Trophoblast cell (in vitro differentiated cells and primary cell): ENCODE measurements around the gene FNDC3A.
A peak's percentile ranks its signal among the peaks of the same experiment; 100 is the strongest.

Experiments used
- DNase-seq, 2 donors: peaks; one replicate each; pipeline ENCODE4 v3.0.0-alpha.2; 2016
- H2AFZ ChIP-seq: 2 replicates; pipeline ENCODE4 v1.6.1; 2013; ENCODE audit warnings: low read length, moderate library complexity, mild to moderate bottlenecking; ENCODE audit not compliant: insufficient read depth, poor library complexity
- H2AK5ac ChIP-seq: 2 replicates; pipeline ENCODE4 v1.6.1; 2013; ENCODE audit warnings: mild to moderate bottlenecking, low read length
- H2BK120ac ChIP-seq: 2 replicates; pipeline ENCODE4 v1.6.1; 2013; ENCODE audit warnings: low read length, mild to moderate bottlenecking, moderate library complexity; ENCODE audit not compliant: insufficient read depth, poor library complexity
- H2BK12ac ChIP-seq: 2 replicates; pipeline ENCODE4 v1.6.1; 2013; ENCODE audit warnings: mild to moderate bottlenecking, low read length, moderate library complexity
- H2BK5ac ChIP-seq: 2 replicates; pipeline ENCODE4 v1.6.1; 2013; ENCODE audit warnings: low read length, low read depth, moderate library complexity, mild to moderate bottlenecking; ENCODE audit not compliant: poor library complexity
- H3K14ac ChIP-seq: 2 replicates; pipeline ENCODE4 v1.6.1; 2013; ENCODE audit warnings: mild to moderate bottlenecking, low read length
- H3K18ac ChIP-seq: 2 replicates; pipeline ENCODE4 v1.6.1; 2013; ENCODE audit warnings: mild to moderate bottlenecking, low read length
- H3K23ac ChIP-seq: 2 replicates; pipeline ENCODE4 v1.6.1; 2013; ENCODE audit warnings: low read length
- H3K27ac ChIP-seq: 2 replicates; pipeline ENCODE4 v1.5.1; 2013; ENCODE audit warnings: low read depth, mild to moderate bottlenecking, inconsistent platforms, low read length, moderate library complexity
- H3K27me3 ChIP-seq: 2 replicates; pipeline ENCODE4 v1.6.1; 2013; ENCODE audit warnings: inconsistent platforms, mild to moderate bottlenecking, low read length, moderate library complexity; ENCODE audit not compliant: insufficient read depth
- H3K36me3 ChIP-seq, 2 experiments: 1 replicate in 1 of 2; 2 replicates in 1 of 2; pipeline ENCODE4 v1.6.1; 2013; ENCODE audit warnings: low read length in 2 of 2, mild to moderate bottlenecking in 2 of 2, moderate library complexity in 1 of 2; ENCODE audit not compliant: insufficient read depth in 2 of 2, control insufficient read depth in 1 of 2
- H3K4ac ChIP-seq: 2 replicates; pipeline ENCODE4 v1.6.1; 2013; ENCODE audit warnings: low read depth, mild to moderate bottlenecking, low read length, moderate library complexity
- H3K4me1 ChIP-seq, 2 experiments: 1 replicate in 1 of 2; 2 replicates in 1 of 2; pipeline ENCODE4 v1.6.1; 2013; ENCODE audit warnings: low read length in 2 of 2, mild to moderate bottlenecking in 2 of 2, moderate library complexity in 1 of 2; ENCODE audit not compliant: insufficient read depth in 2 of 2, control insufficient read depth in 1 of 2
- H3K4me2 ChIP-seq: 2 replicates; pipeline ENCODE4 v1.6.1; 2013; ENCODE audit warnings: inconsistent platforms, mild to moderate bottlenecking, low read length, moderate library complexity
- H3K4me3 ChIP-seq: 2 replicates; pipeline ENCODE4 v1.5.1; 2013; ENCODE audit warnings: mild to moderate bottlenecking, low read depth, low read length, inconsistent platforms
- H3K79me1 ChIP-seq: one replicate; pipeline ENCODE4 v1.6.1; 2013; ENCODE audit warnings: low read length
- H3K79me2 ChIP-seq: 2 replicates; pipeline ENCODE4 v1.6.1; 2013; ENCODE audit warnings: low read length, mild to moderate bottlenecking; ENCODE audit not compliant: control insufficient read depth, insufficient read depth, poor library complexity
- H3K9ac ChIP-seq: 2 replicates; pipeline ENCODE4 v1.6.1; 2013; ENCODE audit warnings: mild to moderate bottlenecking, low read length
- H3K9me3 ChIP-seq: 2 replicates; pipeline ENCODE4 v1.6.1; 2013; ENCODE audit warnings: low read depth, mild to moderate bottlenecking, control low read depth, inconsistent platforms, low read length; ENCODE audit not compliant: insufficient read depth
- H4K12ac ChIP-seq: 2 replicates; pipeline ENCODE4 v1.6.1; 2013; ENCODE audit warnings: low read depth, mild to moderate bottlenecking, low read length, moderate library complexity
- H4K8ac ChIP-seq: 2 replicates; pipeline ENCODE4 v1.6.1; 2013; ENCODE audit warnings: low read depth, mild to moderate bottlenecking, low read length, moderate library complexity
- H4K91ac ChIP-seq: one replicate; pipeline ENCODE4 v1.6.1; 2013; ENCODE audit warnings: low read depth, mild to moderate bottlenecking, low read length, moderate library complexity
- WGBS: extraction: QIAGEN DNeasy Blood & Tissue Kit; methylation state at CpG from one replicate; pipeline ENCODE4 v1.1.7; 2013; ENCODE audit warnings: missing lambda C conversion rate; ENCODE audit not compliant: insufficient read length, insufficient coverage; ENCODE audit errors: extremely low coverage; 5-methylcytosine and 5-hydroxymethylcytosine counted together

Gene FNDC3A

GRCh38 chr13:49053906-49054305 is 78.2 kb downstream of the FNDC3A start:
- Histone ChIP-seq H3K79me2 (no peaks in the 10 kb centered on the region), H3K79me1 (no peaks in the 10 kb centered on the region), H2AK5ac (no peak overlapping the region), H3K4me3 (no peak overlapping the region), H3K18ac (no peak overlapping the region), H3K14ac (no peak overlapping the region), H2AFZ (no peak overlapping the region), H3K27ac (no peak overlapping the region), H3K23ac (no peak overlapping the region), H3K4ac (no peak overlapping the region), H4K8ac (no peak overlapping the region), H3K9me3 (no peaks in the 10 kb centered on the region), H2BK5ac (no peak overlapping the region), H3K27me3 (no peaks in the 10 kb centered on the region), H2BK120ac (no peak overlapping the region), H3K36me3 (peaks cover 3% of the 10 kb centered on the region in 2 experiments), H2BK12ac (no peak overlapping the region), H4K12ac (no peak overlapping the region), H4K91ac (no peak overlapping the region), H3K4me1 (peaks cover 0 to 4% of the 10 kb centered on the region in 2 experiments), H3K9ac (no peak overlapping the region), H3K4me2 (no peak overlapping the region)
- WGBS = no CpG with 5 or more reads among the region's 1 CpG
- DNase-seq = peak; percentile 37 to 81

DNA sequence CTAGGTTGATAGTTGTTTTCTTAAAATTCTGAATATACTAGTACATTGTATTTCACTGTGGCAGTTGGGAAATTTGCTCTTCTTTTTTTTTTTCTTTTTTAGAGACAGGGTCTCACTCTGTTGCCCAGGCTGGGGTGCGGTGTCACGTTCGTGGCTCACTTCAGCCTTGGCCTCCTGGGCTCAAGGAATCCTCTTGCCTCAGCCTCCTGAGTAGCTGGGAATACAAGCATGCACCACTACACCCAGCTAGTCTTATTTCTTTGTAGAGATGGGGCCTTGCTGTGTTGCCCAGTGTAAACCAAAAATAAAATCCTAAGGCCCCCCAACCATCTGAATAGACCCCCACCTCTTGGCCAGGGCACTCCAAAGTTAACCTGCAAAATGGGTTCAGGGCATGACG is 79.3 kb downstream of the FNDC3A start:
- Histone ChIP-seq H3K4me2 (no peak overlapping the region), H3K18ac (no peak overlapping the region), H3K36me3 (peaks cover 3% of the 10 kb centered on the region in 2 experiments), H3K14ac (no peak overlapping the region), H3K79me1 (no peaks in the 10 kb centered on the region), H3K23ac (no peak overlapping the region), H3K9ac (no peak overlapping the region), H2AFZ (no peak overlapping the region), H4K12ac (no peak overlapping the region), H4K8ac (no peak overlapping the region), H2AK5ac (no peak overlapping the region), H3K9me3 (no peaks in the 10 kb centered on the region), H3K27ac (no peak overlapping the region), H2BK5ac (no peak overlapping the region), H2BK120ac (no peak overlapping the region), H2BK12ac (no peak overlapping the region), H3K79me2 (no peaks in the 10 kb centered on the region), H3K4me1 (peaks cover 0 to 4% of the 10 kb centered on the region in 2 experiments), H3K4ac (no peak overlapping the region), H3K4me3 (no peak overlapping the region), H4K91ac (no peak overlapping the region), H3K27me3 (no peaks in the 10 kb centered on the region)
- no CpG with 5 or more reads among the region's 4 CpGs for WGBS
- DNase-seq = no peak

DNA sequence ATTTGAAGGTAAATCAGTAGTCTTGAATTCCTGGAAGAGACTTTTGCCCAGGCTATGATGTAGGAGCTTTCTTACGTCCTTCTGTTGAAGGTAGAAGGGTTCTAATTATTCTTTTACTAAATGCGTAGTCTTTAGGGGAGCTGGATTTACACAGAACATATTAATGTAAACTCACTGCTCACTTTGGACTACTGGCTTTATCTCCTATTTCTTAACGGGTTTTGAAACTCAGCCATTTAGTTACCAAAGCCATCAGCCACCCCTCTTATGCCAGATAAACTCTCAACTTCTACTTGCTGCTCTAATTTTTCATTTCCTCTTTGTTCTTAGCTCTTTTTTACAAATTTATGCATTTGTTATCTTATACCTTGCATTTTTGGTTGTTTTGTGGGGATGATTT is 81.5 kb downstream of the FNDC3A start:
- Histone ChIP-seq H3K9me3 (no peaks in the 10 kb centered on the region), H4K8ac (no peak overlapping the region), H2AK5ac (no peak overlapping the region), H3K79me2 (no peaks in the 10 kb centered on the region), H2BK12ac (no peak overlapping the region), H3K18ac (no peak overlapping the region), H2BK5ac (no peak overlapping the region), H3K27me3 (no peaks in the 10 kb centered on the region), H3K23ac (no peak overlapping the region), H3K4me1 (peaks cover 0 to 4% of the 10 kb centered on the region in 2 experiments), H3K4me3 (no peak overlapping the region), H3K14ac (no peak overlapping the region), H3K4ac (no peak overlapping the region), H3K79me1 (no peaks in the 10 kb centered on the region), H2AFZ (no peak overlapping the region), H4K91ac (no peak overlapping the region), H3K36me3 (peaks cover 3% of the 10 kb centered on the region in 2 experiments), H3K27ac (no peak overlapping the region), H4K12ac (no peak overlapping the region), H3K4me2 (no peak overlapping the region), H3K9ac (no peak overlapping the region), H2BK120ac (no peak overlapping the region)
- no CpG with 5 or more reads among the region's 3 CpGs for WGBS
- DNase-seq = no peak

GRCh38 chr13:49058761-49059160 is 83.0 kb downstream of the FNDC3A start:
- no peak for DNase-seq
- no peak overlapping the region for H4K12ac ChIP-seq
- H3K4ac ChIP-seq = no peak overlapping the region
- no peaks in the 10 kb centered on the region for H3K4me1 ChIP-seq
- H2AK5ac ChIP-seq = no peak overlapping the region
- H3K36me3 ChIP-seq = peaks cover 3% of the 10 kb centered on the region in 2 experiments
- H3K14ac ChIP-seq = no peak overlapping the region
- H2BK12ac ChIP-seq = no peak overlapping the region
- no peak overlapping the region for H3K27ac ChIP-seq
- no peaks in the 10 kb centered on the region for H3K27me3 ChIP-seq
- no peak overlapping the region for H2BK5ac ChIP-seq
- H3K9ac ChIP-seq = no peak overlapping the region
- no peak overlapping the region for H3K18ac ChIP-seq
- H3K79me2 ChIP-seq = no peaks in the 10 kb centered on the region
- no peak overlapping the region for H4K91ac ChIP-seq
- H3K4me2 ChIP-seq = no peak overlapping the region
- no peaks in the 10 kb centered on the region for H3K79me1 ChIP-seq
- H4K8ac ChIP-seq = no peak overlapping the region
- H3K4me3 ChIP-seq = no peak overlapping the region
- H3K23ac ChIP-seq = no peak overlapping the region
- no peaks in the 10 kb centered on the region for H3K9me3 ChIP-seq
- no peak overlapping the region for H2BK120ac ChIP-seq
- no peak overlapping the region for H2AFZ ChIP-seq
